ENCODE measurements around the gene MAPKAPK2.

Gene MAPKAPK2

GRCh38 chr1:206682111-206682510 lies 2.6 kb upstream of the MAPKAPK2 start:
- H3K27me3 Mint-ChIP-seq (ENCODE audit: low read depth): peaks cover 6% of the 10 kb centered on the region
- H3K4me1 Mint-ChIP-seq (ENCODE audit: low read depth): peaks cover 28% of the 10 kb centered on the region
- DNase-seq (ENCODE audit: low spot score): no peak
- H3K9me3 Mint-ChIP-seq: no peaks in the 10 kb centered on the region
- peaks cover 2% of the 10 kb centered on the region for H3K36me3 Mint-ChIP-seq (ENCODE audit: low read depth)
- H3K27ac Mint-ChIP-seq: no peak overlapping the region
- no peak overlapping the region for H3K4me3 Mint-ChIP-seq

- no peak overlapping the region for H3K4me3 Mint-ChIP-seq
- H3K27ac Mint-ChIP-seq: no peak overlapping the region
- peaks cover 39% of the 10 kb centered on the region for H3K4me1 Mint-ChIP-seq (ENCODE audit: low read depth)
- H3K9me3 Mint-ChIP-seq: no peaks in the 10 kb centered on the region
- H3K36me3 Mint-ChIP-seq (ENCODE audit: low read depth): peaks cover 2% of the 10 kb centered on the region
- DNase-seq (ENCODE audit: low spot score): no peak
- peaks cover 6% of the 10 kb centered on the region for H3K27me3 Mint-ChIP-seq (ENCODE audit: low read depth)
These were observed 1.4 kb upstream of the MAPKAPK2 start for GRCh38 chr1:206683313-206683712.

GRCh38 chr1:206684003-206684402 lies 702 bp upstream of the MAPKAPK2 start:
- H3K4me1 Mint-ChIP-seq (ENCODE audit: low read depth): peaks cover 35% of the 10 kb centered on the region
- H3K9me3 Mint-ChIP-seq: no peaks in the 10 kb centered on the region
- H3K36me3 Mint-ChIP-seq (ENCODE audit: low read depth): peaks cover 3% of the 10 kb centered on the region
- H3K27ac Mint-ChIP-seq: peak overlapping the region; percentile 12
- no peak for DNase-seq (ENCODE audit: low spot score)
- H3K4me3 Mint-ChIP-seq: peak overlapping the region; percentile 86
- peaks cover 6% of the 10 kb centered on the region for H3K27me3 Mint-ChIP-seq (ENCODE audit: low read depth)

GRCh38 chr1:206685334-206685768 lies 646 bp downstream of the MAPKAPK2 start:
- Mint-ChIP-seq H3K4me3 (peak overlapping the region; percentile 89), H3K36me3 (ENCODE audit: low read depth) (peaks cover 5% of the 10 kb centered on the region), H3K4me1 (ENCODE audit: low read depth) (peaks cover 31% of the 10 kb centered on the region), H3K9me3 (no peaks in the 10 kb centered on the region), H3K27me3 (ENCODE audit: low read depth) (peaks cover 6% of the 10 kb centered on the region), H3K27ac (peak overlapping the region; percentile 96)
- DNase-seq (ENCODE audit: low spot score): peak; percentile 43

GRCh38 chr1:206685769-206686477 lies 1.2 kb downstream of the MAPKAPK2 start:
- H3K9me3 Mint-ChIP-seq: no peaks in the 10 kb centered on the region
- H3K27ac Mint-ChIP-seq: peak overlapping the region; percentile 98
- peaks cover 31% of the 10 kb centered on the region for H3K4me1 Mint-ChIP-seq (ENCODE audit: low read depth)
- H3K36me3 Mint-ChIP-seq (ENCODE audit: low read depth): peaks cover 5% of the 10 kb centered on the region
- DNase-seq (ENCODE audit: low spot score): peak; percentile 58
- H3K4me3 Mint-ChIP-seq: peak overlapping the region; percentile 99
- H3K27me3 Mint-ChIP-seq (ENCODE audit: low read depth): peaks cover 6% of the 10 kb centered on the region

- H3K36me3 Mint-ChIP-seq (ENCODE audit: low read depth): peaks cover 5% of the 10 kb centered on the region
- H3K27me3 Mint-ChIP-seq (ENCODE audit: low read depth): peaks cover 6% of the 10 kb centered on the region
- no peaks in the 10 kb centered on the region for H3K9me3 Mint-ChIP-seq
- no peak for DNase-seq (ENCODE audit: low spot score)
- H3K4me3 Mint-ChIP-seq: peak overlapping the region; percentile 99
- peak overlapping the region; percentile 98 for H3K27ac Mint-ChIP-seq
- peaks cover 31% of the 10 kb centered on the region for H3K4me1 Mint-ChIP-seq (ENCODE audit: low read depth)
These were observed 2.0 kb downstream of the MAPKAPK2 start for GRCh38 chr1:206686478-206687249.

GRCh38 chr1:206687251-206687914 lies 2.7 kb downstream of the MAPKAPK2 start:
- H3K9me3 Mint-ChIP-seq: no peaks in the 10 kb centered on the region
- peaks cover 6% of the 10 kb centered on the region for H3K27me3 Mint-ChIP-seq (ENCODE audit: low read depth)
- peaks cover 36% of the 10 kb centered on the region for H3K4me1 Mint-ChIP-seq (ENCODE audit: low read depth)
- peak overlapping the region; percentile 98 for H3K27ac Mint-ChIP-seq
- no peak for DNase-seq (ENCODE audit: low spot score)
- H3K36me3 Mint-ChIP-seq (ENCODE audit: low read depth): peaks cover 5% of the 10 kb centered on the region
- peak overlapping the region; percentile 99 for H3K4me3 Mint-ChIP-seq

- Mint-ChIP-seq H3K27ac (no peak overlapping the region), H3K9me3 (no peaks in the 10 kb centered on the region), H3K27me3 (ENCODE audit: low read depth) (peaks cover 6% of the 10 kb centered on the region), H3K4me3 (no peak overlapping the region), H3K36me3 (ENCODE audit: low read depth) (peaks cover 5% of the 10 kb centered on the region), H3K4me1 (ENCODE audit: low read depth) (peaks cover 40% of the 10 kb centered on the region)
- no peak for DNase-seq (ENCODE audit: low spot score)
These were observed 3.3 kb downstream of the MAPKAPK2 start for GRCh38 chr1:206687915-206688442.

- H3K27ac Mint-ChIP-seq: no peak overlapping the region
- no peak for DNase-seq (ENCODE audit: low spot score)
- no peaks in the 10 kb centered on the region for H3K9me3 Mint-ChIP-seq
- no peaks in the 10 kb centered on the region for H3K27me3 Mint-ChIP-seq (ENCODE audit: low read depth)
- peaks cover 40% of the 10 kb centered on the region for H3K4me1 Mint-ChIP-seq (ENCODE audit: low read depth)
- no peak overlapping the region for H3K4me3 Mint-ChIP-seq
- peaks cover 9% of the 10 kb centered on the region for H3K36me3 Mint-ChIP-seq (ENCODE audit: low read depth)
These were observed 5.8 kb downstream of the MAPKAPK2 start for GRCh38 chr1:206690516-206690915.

- H3K36me3 Mint-ChIP-seq (ENCODE audit: low read depth): peaks cover 10% of the 10 kb centered on the region
- H3K27ac Mint-ChIP-seq: no peak overlapping the region
- H3K27me3 Mint-ChIP-seq (ENCODE audit: low read depth): no peaks in the 10 kb centered on the region
- no peak overlapping the region for H3K4me3 Mint-ChIP-seq
- peaks cover 36% of the 10 kb centered on the region for H3K4me1 Mint-ChIP-seq (ENCODE audit: low read depth)
- no peak for DNase-seq (ENCODE audit: low spot score)
- H3K9me3 Mint-ChIP-seq: no peaks in the 10 kb centered on the region
These were observed 6.9 kb downstream of the MAPKAPK2 start for GRCh38 chr1:206691604-206692003.

- H3K9me3 Mint-ChIP-seq: no peaks in the 10 kb centered on the region
- H3K4me1 Mint-ChIP-seq (ENCODE audit: low read depth): peaks cover 26% of the 10 kb centered on the region
- no peaks in the 10 kb centered on the region for H3K27me3 Mint-ChIP-seq (ENCODE audit: low read depth)
- H3K4me3 Mint-ChIP-seq: no peak overlapping the region
- peaks cover 17% of the 10 kb centered on the region for H3K36me3 Mint-ChIP-seq (ENCODE audit: low read depth)
- no peak overlapping the region for H3K27ac Mint-ChIP-seq
- no peak for DNase-seq (ENCODE audit: low spot score)
These were observed 8.3 kb downstream of the MAPKAPK2 start for GRCh38 chr1:206693029-206693428.

- H3K36me3 Mint-ChIP-seq (ENCODE audit: low read depth): peaks cover 19% of the 10 kb centered on the region
- H3K27me3 Mint-ChIP-seq (ENCODE audit: low read depth): no peaks in the 10 kb centered on the region
- H3K27ac Mint-ChIP-seq: no peak overlapping the region
- peaks cover 24% of the 10 kb centered on the region for H3K4me1 Mint-ChIP-seq (ENCODE audit: low read depth)
- H3K4me3 Mint-ChIP-seq: no peak overlapping the region
- H3K9me3 Mint-ChIP-seq: no peaks in the 10 kb centered on the region
- DNase-seq (ENCODE audit: low spot score): no peak
These were observed 8.9 kb downstream of the MAPKAPK2 start for GRCh38 chr1:206693592-206693991.

GRCh38 chr1:206694171-206695124 lies 9.7 kb downstream of the MAPKAPK2 start:
- Mint-ChIP-seq H3K27me3 (ENCODE audit: low read depth) (no peaks in the 10 kb centered on the region), H3K36me3 (ENCODE audit: low read depth) (peaks cover 17% of the 10 kb centered on the region), H3K4me3 (no peak overlapping the region), H3K9me3 (no peaks in the 10 kb centered on the region), H3K4me1 (ENCODE audit: low read depth) (peaks cover 30% of the 10 kb centered on the region), H3K27ac (no peak overlapping the region)
- DNase-seq (ENCODE audit: low spot score): no peak

All from T-helper 2 cell treated with Interferon-gamma antibody and Interleukin-4, amounts not matched to agents 5 μg/mL and 100 μg/mL, for 36 hours (primary cell).